ENCODE results near the gene NRP2.

The NRP2 gene

GRCh38 chr2:205682239-205682970, at the start of gene NRP2:
Gene NRP2 (plus strand): TSS chr2:205682501. CDS start chr2:205683291, 790 bp downstream.
- no peak for DNase-seq (ENCODE audit: low read depth in 2 of 2)

GRCh38 chr2:205633994-205634393, 48.3 kb upstream of the NRP2 start:
- DNase-seq (ENCODE audit: low read depth in 2 of 2): no peak

GRCh38 chr2:205636549-205637319, 45.6 kb upstream of the NRP2 start:
- no peak for DNase-seq (ENCODE audit: low read depth in 2 of 2)

GRCh38 chr2:205637320-205637602, 45.0 kb upstream of the NRP2 start:
- DNase-seq (ENCODE audit: low read depth in 2 of 2): no peak

- DNase-seq (ENCODE audit: low read depth in 2 of 2): no peak
Measured at GRCh38 chr2:205637779-205638503, 44.4 kb upstream of the NRP2 start.

- no peak for DNase-seq (ENCODE audit: low read depth in 2 of 2)
Measured at GRCh38 chr2:205640716-205641115, 41.6 kb upstream of the NRP2 start.

- no peak for DNase-seq (ENCODE audit: low read depth in 2 of 2)
Measured at GRCh38 chr2:205642599-205643356, 39.5 kb upstream of the NRP2 start.

- DNase-seq (ENCODE audit: low read depth in 2 of 2): no peak
Measured at GRCh38 chr2:205643391-205643885, 38.9 kb upstream of the NRP2 start.

GRCh38 chr2:205644018-205644417, 38.3 kb upstream of the NRP2 start:
- DNase-seq (ENCODE audit: low read depth in 2 of 2): no peak

GRCh38 chr2:205646680-205647079, 35.6 kb upstream of the NRP2 start:
- DNase-seq (ENCODE audit: low read depth in 2 of 2): no peak

- no peak for DNase-seq (ENCODE audit: low read depth in 2 of 2)
Measured at GRCh38 chr2:205650450-205650849, 31.9 kb upstream of the NRP2 start.

- no peak for DNase-seq (ENCODE audit: low read depth in 2 of 2)
Measured at GRCh38 chr2:205650931-205651330, 31.4 kb upstream of the NRP2 start.

- no peak for DNase-seq (ENCODE audit: low read depth in 2 of 2)
Measured at GRCh38 chr2:205651719-205652118, 30.6 kb upstream of the NRP2 start.

GRCh38 chr2:205654878-205655605, 27.3 kb upstream of the NRP2 start:
- no peak for DNase-seq (ENCODE audit: low read depth in 2 of 2)

GRCh38 chr2:205655779-205656456, 26.4 kb upstream of the NRP2 start:
- DNase-seq (ENCODE audit: low read depth in 2 of 2): no peak

- no peak for DNase-seq (ENCODE audit: low read depth in 2 of 2)
Measured at GRCh38 chr2:205656461-205656860, 25.8 kb upstream of the NRP2 start.

- no peak for DNase-seq (ENCODE audit: low read depth in 2 of 2)
Measured at GRCh38 chr2:205656941-205657340, 25.4 kb upstream of the NRP2 start.

GRCh38 chr2:205657579-205657978, 24.7 kb upstream of the NRP2 start:
- DNase-seq (ENCODE audit: low read depth in 2 of 2): no peak

GRCh38 chr2:205658068-205658467, 24.2 kb upstream of the NRP2 start:
- no peak for DNase-seq (ENCODE audit: low read depth in 2 of 2)

GRCh38 chr2:205658572-205658971, 23.7 kb upstream of the NRP2 start:
- DNase-seq (ENCODE audit: low read depth in 2 of 2): no peak

- DNase-seq (ENCODE audit: low read depth in 2 of 2): no peak
Measured at GRCh38 chr2:205659922-205660321, 22.4 kb upstream of the NRP2 start.
